ENCODE results near the gene SMKR1. TPM values are rescaled to one million over a fixed set of nuclear protein-coding genes. Genes with fewer than 3 reads are reported as not detected.

The SMKR1 gene
- polyA plus RNA-seq, 1 donor (not counting 4 experiments of a cell fraction or from before 2014, with no cell fraction given), result 0.76 TPM

GRCh38 chr7:129453510-129454248, 48.7 kb upstream of the SMKR1 start:
- Histone ChIP-seq H3K4me1 (ENCODE audit: control insufficient read depth, extremely low read depth, insufficient read depth, low read length) (peaks cover 32% of the 10 kb centered on the region), H3K9me1 (ENCODE audit: control insufficient read depth, extremely low read depth, insufficient read depth, low read length) (no peaks in the 10 kb centered on the region), H3K4me3 (ENCODE audit: control insufficient read depth in 2 of 3, extremely low read depth in 1 of 3, insufficient read depth in 2 of 3, low read depth in 1 of 3, low read length in 3 of 3) (no peak overlapping the region), H3K36me3 (ENCODE audit: control insufficient read depth in 2 of 2, extremely low read depth in 1 of 2, insufficient read depth in 2 of 2, low read length in 2 of 2) (peaks cover 21 to 30% of the 10 kb centered on the region in 2 experiments), H3K4me2 (ENCODE audit: control insufficient read depth, extremely low read depth, insufficient read depth, low read depth, low read length) (peak overlapping the region; percentile 50), H2AFZ (ENCODE audit: control insufficient read depth, low read length) (no peak overlapping the region), H3K27me3 (ENCODE audit: control insufficient read depth, extremely low read depth, insufficient read depth, low read length) (no peaks in the 10 kb centered on the region), H3K79me2 (ENCODE audit: control insufficient read depth, insufficient read depth, low read length) (no peaks in the 10 kb centered on the region), H3K27ac (ENCODE audit: control insufficient read depth, insufficient read depth, low read length) (peak overlapping the region; percentile 90), H3K9me3 (ENCODE audit: control insufficient read depth, low read depth, low read length) (peaks cover under 1% of the 10 kb centered on the region), H4K20me1 (ENCODE audit: control insufficient read depth, extremely low read depth, insufficient read depth, low read length) (no peaks in the 10 kb centered on the region), H3K9ac (ENCODE audit: control insufficient read depth, extremely low read depth, insufficient read depth, low read length) (peak overlapping the region; percentile 53)
- TF ChIP-seq CTCF (optimal IDR thresholded peaks at IDR 0.05 in 1 of 3, IDR thresholded peaks at IDR 0.05 in 1 of 3, conservative IDR thresholded peaks at IDR 0.05 in 1 of 3; ENCODE audit: extremely low read depth in 1 of 3, insufficient read depth in 2 of 3, low read length in 3 of 3) (no peak), EZH2 (IDR thresholded peaks at IDR 0.05; ENCODE audit: low read length) (no peak)
- dilution Hi-C loops (cut with MboI; ENCODE audit: extremely low pct_ligation_motif_present, low sequenced_read_pairs), result no loop called here
- no peak for DNase-seq (ENCODE audit: low read depth, low spot score)
- peak; percentile 49 for FAIRE-seq

- Histone ChIP-seq H3K9me3 (ENCODE audit: control insufficient read depth, low read depth, low read length) (no peaks in the 10 kb centered on the region), H3K27me3 (ENCODE audit: control insufficient read depth, extremely low read depth, insufficient read depth, low read length) (no peaks in the 10 kb centered on the region), H3K9ac (ENCODE audit: control insufficient read depth, extremely low read depth, insufficient read depth, low read length) (peak overlapping the region; percentile 43), H3K9me1 (ENCODE audit: control insufficient read depth, extremely low read depth, insufficient read depth, low read length) (no peaks in the 10 kb centered on the region), H3K4me2 (ENCODE audit: control insufficient read depth, extremely low read depth, insufficient read depth, low read depth, low read length) (peak overlapping the region; percentile 42), H2AFZ (ENCODE audit: control insufficient read depth, low read length) (no peak overlapping the region), H3K27ac (ENCODE audit: control insufficient read depth, insufficient read depth, low read length) (peak overlapping the region; percentile 90), H4K20me1 (ENCODE audit: control insufficient read depth, extremely low read depth, insufficient read depth, low read length) (no peaks in the 10 kb centered on the region), H3K79me2 (ENCODE audit: control insufficient read depth, insufficient read depth, low read length) (no peaks in the 10 kb centered on the region), H3K36me3 (ENCODE audit: control insufficient read depth in 2 of 2, extremely low read depth in 1 of 2, insufficient read depth in 2 of 2, low read length in 2 of 2) (peaks cover 21 to 34% of the 10 kb centered on the region in 2 experiments), H3K4me1 (ENCODE audit: control insufficient read depth, extremely low read depth, insufficient read depth, low read length) (peaks cover 32% of the 10 kb centered on the region), H3K4me3 (ENCODE audit: control insufficient read depth in 2 of 3, extremely low read depth in 1 of 3, insufficient read depth in 2 of 3, low read depth in 1 of 3, low read length in 3 of 3) (no peak overlapping the region)
- dilution Hi-C loops (cut with MboI; ENCODE audit: extremely low pct_ligation_motif_present, low sequenced_read_pairs), result no loop called here
- DNase-seq (ENCODE audit: low read depth, low spot score), result peak; percentile 72
- peak; percentile 94 for FAIRE-seq
- TF ChIP-seq CTCF (optimal IDR thresholded peaks at IDR 0.05 in 1 of 3, IDR thresholded peaks at IDR 0.05 in 1 of 3, conservative IDR thresholded peaks at IDR 0.05 in 1 of 3; ENCODE audit: extremely low read depth in 1 of 3, insufficient read depth in 2 of 3, low read length in 3 of 3) (no peak), EZH2 (IDR thresholded peaks at IDR 0.05; ENCODE audit: low read length) (no peak)
Observed at GRCh38 chr7:129454249-129454551, 48.1 kb upstream of the SMKR1 start.

All from keratinocyte (primary cell).